ENCODE results near the gene CORO6. TPM values are rescaled to one million over a fixed set of nuclear protein-coding genes. Genes with fewer than 3 reads are reported as not detected.

CORO6 gene
- total RNA-seq, 4 donors from 2014 or later, result 34.5 to 139 (median 83.1) TPM

DNA sequence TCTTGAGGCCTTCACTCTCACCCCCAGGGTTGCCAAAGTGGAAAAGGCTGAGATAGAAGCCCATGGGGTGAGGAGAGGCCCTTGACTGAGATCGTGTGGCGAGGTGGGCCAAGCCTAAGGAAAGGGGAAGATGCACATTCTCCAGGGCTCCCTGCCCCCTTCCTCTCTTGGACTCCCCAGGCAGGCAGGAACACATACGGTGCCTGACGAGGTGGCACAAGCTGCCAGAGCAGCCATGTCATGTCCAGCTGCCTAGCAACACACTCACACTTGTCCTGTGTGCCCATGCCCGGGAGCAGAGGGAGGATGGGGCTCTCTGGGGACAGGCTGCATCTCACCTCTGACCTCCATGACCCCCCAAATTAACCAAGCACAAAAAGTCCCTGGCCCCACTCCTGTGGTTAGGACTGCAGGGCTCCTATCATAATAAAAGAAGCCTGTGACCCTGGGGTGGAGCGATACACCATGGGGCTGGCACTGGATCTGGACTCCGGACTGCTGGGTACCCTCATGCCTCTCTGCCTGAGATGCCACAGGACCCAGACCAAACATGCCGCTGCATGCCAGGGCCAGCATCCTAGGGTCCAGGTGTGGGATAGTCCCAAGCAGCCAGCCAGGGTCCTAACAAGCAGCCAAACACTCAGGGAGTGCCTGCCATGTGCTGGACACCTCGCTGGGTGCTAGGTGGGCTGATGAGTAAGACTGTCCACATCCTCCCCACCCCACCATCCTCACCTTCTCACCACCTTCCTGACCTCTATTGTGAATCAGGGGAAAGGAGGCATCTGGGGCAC lies 35.8 kb downstream of the CORO6 start:
- no peak for DNase-seq (ENCODE audit: low spot score in 2 of 2)
- Histone ChIP-seq H3K9me3 (no peaks in the 10 kb centered on the region), H3K4me1 (peaks cover 0 to 91% (median 63%) of the 10 kb centered on the region in 4 donors), H3K27me3 (no peaks in the 10 kb centered on the region), H3K27ac (peak overlapping the region; percentile 32 to 95 (median 86)), H3K4me3 (peak overlapping the region in 3 of 4 donors; percentile 87 to 97 (median 96)), H3K36me3 (peaks cover 0 to 15% (median 6%) of the 10 kb centered on the region in 3 donors)
- TF ChIP-seq POLR2A (IDR thresholded peaks at IDR 0.05) (no peak), EP300 (IDR thresholded peaks at IDR 0.05) (no peak)
- TF ChIP-seq, protein P1, sequence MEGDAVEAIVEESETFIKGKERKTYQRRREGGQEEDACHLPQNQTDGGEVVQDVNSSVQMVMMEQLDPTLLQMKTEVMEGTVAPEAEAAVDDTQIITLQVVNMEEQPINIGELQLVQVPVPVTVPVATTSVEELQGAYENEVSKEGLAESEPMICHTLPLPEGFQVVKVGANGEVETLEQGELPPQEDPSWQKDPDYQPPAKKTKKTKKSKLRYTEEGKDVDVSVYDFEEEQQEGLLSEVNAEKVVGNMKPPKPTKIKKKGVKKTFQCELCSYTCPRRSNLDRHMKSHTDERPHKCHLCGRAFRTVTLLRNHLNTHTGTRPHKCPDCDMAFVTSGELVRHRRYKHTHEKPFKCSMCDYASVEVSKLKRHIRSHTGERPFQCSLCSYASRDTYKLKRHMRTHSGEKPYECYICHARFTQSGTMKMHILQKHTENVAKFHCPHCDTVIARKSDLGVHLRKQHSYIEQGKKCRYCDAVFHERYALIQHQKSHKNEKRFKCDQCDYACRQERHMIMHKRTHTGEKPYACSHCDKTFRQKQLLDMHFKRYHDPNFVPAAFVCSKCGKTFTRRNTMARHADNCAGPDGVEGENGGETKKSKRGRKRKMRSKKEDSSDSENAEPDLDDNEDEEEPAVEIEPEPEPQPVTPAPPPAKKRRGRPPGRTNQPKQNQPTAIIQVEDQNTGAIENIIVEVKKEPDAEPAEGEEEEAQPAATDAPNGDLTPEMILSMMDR (IDR thresholded peaks at IDR 0.05), result no peak
- WGBS, 2 donors, result 48 to 52% methylated on average over 9 of the region's 9 CpGs

DNA sequence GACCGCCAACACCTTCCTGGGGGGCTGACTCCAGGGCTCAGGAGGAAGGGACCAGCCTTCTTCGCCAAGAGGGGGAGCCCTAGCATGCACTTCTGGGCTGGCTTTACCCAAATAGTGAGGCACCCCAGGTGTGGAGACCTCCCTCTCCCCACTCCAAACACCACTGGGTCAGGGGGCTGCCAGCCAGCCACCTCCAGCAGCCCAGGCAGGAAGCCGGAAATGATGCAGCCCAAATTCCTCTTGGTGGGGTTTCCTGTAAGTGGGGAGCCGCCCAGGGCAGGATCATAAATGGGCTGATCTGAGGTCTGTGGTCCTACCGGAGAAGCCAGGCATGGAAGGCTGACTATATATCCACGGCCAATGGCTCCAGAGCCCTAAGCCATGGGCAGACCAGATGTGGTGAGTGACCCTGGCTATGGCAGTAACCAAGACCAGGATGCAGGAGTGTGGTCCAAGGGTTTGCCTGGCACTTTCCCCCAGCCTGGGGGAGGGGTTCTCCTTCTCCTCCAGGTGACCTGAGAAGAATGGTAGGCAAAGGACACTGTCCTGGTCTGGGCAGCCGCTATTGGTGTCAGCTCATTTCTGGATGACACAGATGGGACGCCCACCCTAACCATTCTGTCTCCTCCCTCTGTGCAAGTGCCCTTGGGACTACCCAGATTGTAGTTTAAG lies 37.5 kb downstream of the CORO6 start:
- H3K27me3 ChIP-seq, result no peaks in the 10 kb centered on the region
- peaks cover 3 to 26% (median 6%) of the 10 kb centered on the region in 3 donors for H3K36me3 ChIP-seq
- H3K4me3 ChIP-seq, result peak overlapping the region in 2 of 4 donors; percentile 16 to 37
- WGBS, 2 donors, result 55 to 56% methylated on average over 8 of the region's 8 CpGs
- peak overlapping the region; percentile 78 to 95 (median 86) for H3K27ac ChIP-seq
- no peak for DNase-seq (ENCODE audit: low spot score in 2 of 2)
- peak in 1 of 2 donors; percentile 31 for TF ChIP-seq POLR2A (IDR thresholded peaks at IDR 0.05)
- TF ChIP-seq, protein P1 (IDR thresholded peaks at IDR 0.05), result peak in 2 of 5 experiments; percentile 17 to 23
- no peak for TF ChIP-seq EP300 (IDR thresholded peaks at IDR 0.05)
- no peaks in the 10 kb centered on the region for H3K9me3 ChIP-seq
- H3K4me1 ChIP-seq, result peaks cover 0 to 91% (median 53%) of the 10 kb centered on the region in 4 donors

DNA sequence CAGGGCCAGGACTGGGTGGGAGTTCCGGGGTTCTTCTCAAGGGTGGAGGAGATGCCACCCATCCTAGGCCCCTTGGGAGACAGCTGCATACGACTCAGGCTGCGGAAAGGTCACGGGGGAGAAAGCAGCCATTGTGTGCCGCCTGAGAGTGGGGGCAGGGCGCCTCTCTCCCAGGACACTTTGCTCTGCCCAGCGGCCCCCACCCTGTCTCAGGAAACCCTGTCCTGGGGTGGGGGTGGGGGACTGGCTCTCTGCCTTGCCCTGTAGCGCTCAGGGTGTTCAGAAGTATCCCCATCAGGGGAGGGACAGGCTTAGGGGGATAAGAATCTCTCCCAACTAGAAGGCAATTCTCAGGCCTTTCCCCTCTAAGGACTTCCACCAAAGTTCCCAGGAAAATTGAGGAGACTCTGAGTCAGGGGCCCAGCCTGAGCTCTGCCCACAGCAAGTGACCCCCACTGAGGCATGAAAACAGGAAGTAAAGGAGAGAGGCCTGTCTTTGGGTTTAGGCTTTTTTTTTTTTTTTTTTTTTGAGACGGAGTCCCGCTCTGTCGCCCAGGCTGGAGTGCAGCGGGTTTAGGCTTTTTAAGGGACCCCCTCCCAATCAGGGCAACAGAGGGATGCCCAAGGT lies 38.1 kb downstream of the CORO6 start:
- WGBS, 2 donors, result 19 to 35% methylated on average over 6 to 12 of the region's 12 CpGs
- H3K27ac ChIP-seq, result peak overlapping the region; percentile 78 to 95 (median 86)

DNA sequence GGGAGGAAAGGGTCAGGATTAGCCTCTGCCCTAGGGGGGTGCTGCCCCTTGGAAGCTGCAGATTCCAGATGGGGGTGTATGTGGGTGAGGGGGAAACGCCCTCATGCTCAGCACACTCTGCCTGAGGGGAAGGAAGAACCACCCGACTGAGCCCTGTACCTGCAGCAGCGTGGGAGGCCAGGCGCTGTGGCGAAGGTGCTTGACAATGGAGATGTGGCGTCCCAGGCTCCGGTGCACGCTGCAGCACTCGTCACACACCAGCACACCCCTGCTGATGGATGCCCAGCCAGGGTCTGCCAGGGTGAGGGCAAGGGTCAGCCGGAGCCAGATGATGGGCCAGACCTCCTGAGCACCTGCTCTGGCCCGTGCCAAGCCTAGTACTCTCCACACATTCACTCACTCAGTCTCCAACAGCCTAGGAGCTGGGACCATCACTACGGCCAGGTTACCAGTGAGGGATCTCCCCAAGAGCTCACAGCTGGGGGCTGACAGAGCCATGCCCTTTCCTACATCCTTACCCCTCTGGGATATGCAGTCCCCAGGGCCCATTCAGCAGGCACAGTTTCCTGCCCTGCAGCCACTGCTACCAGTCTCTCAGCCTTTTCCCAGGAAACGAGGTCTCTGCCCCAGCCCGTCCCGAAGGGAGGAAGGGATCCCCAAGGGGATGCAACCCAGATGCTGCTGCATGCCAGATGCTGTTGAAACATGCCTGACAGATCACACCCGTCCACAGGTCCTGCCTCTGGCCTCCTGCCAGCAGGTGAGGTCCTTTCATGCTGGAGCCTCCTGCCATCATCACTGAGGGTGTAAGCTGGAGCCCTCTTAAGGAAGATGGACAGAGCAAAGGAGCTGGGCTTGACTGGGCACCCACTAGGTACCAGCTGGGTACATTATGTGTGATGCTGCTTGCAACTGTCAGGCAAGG lies 39.1 kb downstream of the CORO6 start:
- Histone ChIP-seq H3K27me3 (no peaks in the 10 kb centered on the region), H3K4me3 (no peak overlapping the region), H3K9me3 (no peaks in the 10 kb centered on the region), H3K36me3 (peaks cover 3 to 40% (median 6%) of the 10 kb centered on the region in 3 donors), H3K27ac (peak overlapping the region; percentile 78 to 95 (median 86)), H3K4me1 (peaks cover 0 to 98% (median 49%) of the 10 kb centered on the region in 4 donors)
- no peak for DNase-seq (ENCODE audit: low spot score in 2 of 2)
- WGBS, 2 donors, result 82 to 83% methylated on average over 13 to 14 of the region's 16 CpGs
- TF ChIP-seq, protein P1 (IDR thresholded peaks at IDR 0.05), result no peak
- no peak for TF ChIP-seq POLR2A (IDR thresholded peaks at IDR 0.05)
- TF ChIP-seq EP300 (IDR thresholded peaks at IDR 0.05), result no peak

More for the DNA sequence above, 38.1 kb downstream of the CORO6 start:
- Histone ChIP-seq H3K4me3 (peak overlapping the region in 2 of 4 donors; percentile 16 to 37), H3K4me1 (peaks cover 0 to 91% (median 49%) of the 10 kb centered on the region in 4 donors), H3K36me3 (peaks cover 3 to 30% (median 6%) of the 10 kb centered on the region in 3 donors), H3K9me3 (no peaks in the 10 kb centered on the region), H3K27me3 (no peaks in the 10 kb centered on the region)
- peak in 1 of 2 donors; percentile 50 for DNase-seq (ENCODE audit: low spot score in 2 of 2)
- TF ChIP-seq, protein P1 (IDR thresholded peaks at IDR 0.05), result no peak
- peak in 1 of 2 donors; percentile 40 for TF ChIP-seq POLR2A (IDR thresholded peaks at IDR 0.05)
- peak; percentile 63 to 84 for TF ChIP-seq EP300 (IDR thresholded peaks at IDR 0.05)
